Esophagus muscularis mucosa (tissue), 4 donors: ENCODE measurements around the gene SLC25A25. TPM values are rescaled to one million over a fixed set of nuclear protein-coding genes. Genes with fewer than 3 reads are reported as not detected.

Experiments used
- DNase-seq: peaks from one replicate; pipeline ENCODE4 v3.0.0-alpha.2; 2017; ENCODE audit errors: extremely low spot score
- H3K27ac ChIP-seq, 4 donors: fragments of 200-600 bp; sonication (generic); replicated peaks in 1 of 4; 1 replicate in 3 of 4; 2 replicates in 1 of 4; pipeline ENCODE4 v1.5.1; 2016 to 2019; ENCODE audit warnings: mild to moderate bottlenecking in 1 of 4
- H3K27me3 ChIP-seq, 4 donors: fragments of 200-600 bp; sonication (generic); one replicate each; pipeline versions ENCODE4 v1.5.1 to v1.6.0; 2016 to 2019
- H3K36me3 ChIP-seq, 4 donors: fragments of 200-600 bp; sonication (generic); one replicate each; pipeline ENCODE4 v1.5.1; 2016 to 2019
- H3K4me1 ChIP-seq, 4 donors: fragments of 200-600 bp; sonication (generic); one replicate each; pipeline ENCODE4 v1.5.1; 2016 to 2019
- H3K4me3 ChIP-seq, 4 donors: fragments of 200-600 bp; sonication (generic); 1 replicate in 2 of 4; 2 replicates in 2 of 4; pipeline ENCODE4 v1.5.1; 2016 to 2019; ENCODE audit warnings: mild to moderate bottlenecking in 4 of 4, moderate library complexity in 1 of 4
- H3K9me3 ChIP-seq, 4 donors: fragments of 200-600 bp; sonication (generic); 1 replicate in 3 of 4; 2 replicates in 1 of 4; pipeline ENCODE4 v1.5.1; 2016 to 2019
- CTCF ChIP-seq, 3 experiments: fragments of 200-600 bp in 2 of 3; fragments of 450-650 bp in 1 of 3; sonication (generic) in 2 of 3; IDR thresholded peaks; one replicate each; pipeline ENCODE4 v1.5.1; 2017 to 2019; ENCODE audit warnings: antibody characterized with exemption in 3 of 3, mild to moderate bottlenecking in 2 of 3, moderate library complexity in 1 of 3
- EP300 ChIP-seq: sonication (generic); formaldehyde crosslinking; IDR thresholded peaks from one replicate; pipeline ENCODE4 v1.6.1; 2017; ENCODE audit warnings: antibody characterized with exemption
- POLR2A ChIP-seq: fragments of 450-650 bp; IDR thresholded peaks from one replicate; pipeline ENCODE4 v1.6.1; 2017; ENCODE audit warnings: antibody characterized with exemption, moderate library complexity, mild to moderate bottlenecking, low read depth
- POLR2AphosphoS5 ChIP-seq, 2 donors: sonication (generic); formaldehyde crosslinking; IDR thresholded peaks; one replicate each; pipeline ENCODE4 v1.6.1; 2017; ENCODE audit warnings: antibody characterized with exemption in 2 of 2
- WGBS: methylation state at CpG from one replicate; pipeline ENCODE4 v1.1.5; 2018; 5-methylcytosine and 5-hydroxymethylcytosine counted together
- intact Hi-C: fragments of 100-400 bp; cut with DNase I; formaldehyde crosslinking; loops from one replicate; pipeline ENCODE4 v1.15.1; 2023
- total RNA-seq, 4 donors: library from RNA; depleted of rRNA; stranded (reverse); fragments of >200 nt; gene quantifications; one replicate each; pipeline versions ENCODE4 v1.1.0 to v1.2.1, GENCODE V29; 2016

SLC25A25 gene
- total RNA-seq, 4 donors from 2014 or later: 14.5 to 140 (median 21.3) TPM

GRCh38 chr9:128113526-128114325 is 45.7 kb downstream of the SLC25A25 start:
- peaks cover 12 to 30% (median 18%) of the 10 kb centered on the region in 4 donors for H3K4me1 ChIP-seq
- no peak overlapping the region for H3K4me3 ChIP-seq
- TF ChIP-seq CTCF (IDR thresholded peaks at IDR 0.05): no peak
- no peaks in the 10 kb centered on the region for H3K27me3 ChIP-seq
- H3K36me3 ChIP-seq: peaks cover 3 to 36% (median 32%) of the 10 kb centered on the region in 4 donors
- WGBS: 93% methylated on average over 10 of the region's 12 CpGs
- DNase-seq: no peak
- H3K9me3 ChIP-seq: no peaks in the 10 kb centered on the region
- no peak overlapping the region for H3K27ac ChIP-seq
- intact Hi-C loops: no loop called here

GRCh38 chr9:128114326-128115186 is 46.5 kb downstream of the SLC25A25 start:
- H3K4me1 ChIP-seq: peaks cover 5 to 22% (median 10%) of the 10 kb centered on the region in 4 donors
- H3K27me3 ChIP-seq: no peaks in the 10 kb centered on the region
- peaks cover 3 to 29% (median 26%) of the 10 kb centered on the region in 4 donors for H3K36me3 ChIP-seq
- no peaks in the 10 kb centered on the region for H3K9me3 ChIP-seq
- H3K27ac ChIP-seq: no peak overlapping the region
- intact Hi-C loops: loop anchor here (5.0 kb wide), 1 partner anchor 82 kb away; no protein-coding TSS in a partner anchor
- H3K4me3 ChIP-seq: no peak overlapping the region
- WGBS: 86% methylated on average over 10 of the region's 29 CpGs
- TF ChIP-seq POLR2AphosphoS5 (IDR thresholded peaks at IDR 0.05) (no peak), POLR2A (no peak), CTCF (IDR thresholded peaks at IDR 0.05) (no peak)
- DNase-seq: no peak

GRCh38 chr9:128115187-128116103 is 47.4 kb downstream of the SLC25A25 start:
- H3K4me1 ChIP-seq: peaks cover 5 to 20% (median 9%) of the 10 kb centered on the region in 4 donors
- no peak overlapping the region for H3K4me3 ChIP-seq
- no peak overlapping the region for H3K27ac ChIP-seq
- DNase-seq: no peak
- intact Hi-C loops: loop anchor here (2.0 to 5.0 kb wide), 2 partner anchors 83 to 173 kb away; no protein-coding TSS in a partner anchor
- H3K36me3 ChIP-seq: peaks cover 3 to 32% (median 31%) of the 10 kb centered on the region in 4 donors
- no peaks in the 10 kb centered on the region for H3K9me3 ChIP-seq
- TF ChIP-seq CTCF (IDR thresholded peaks at IDR 0.05) (no peak), POLR2AphosphoS5 (IDR thresholded peaks at IDR 0.05) (no peak), EP300 (no peak)
- 88% methylated on average over 22 of the region's 26 CpGs for WGBS
- no peaks in the 10 kb centered on the region for H3K27me3 ChIP-seq
